Measurements from ENCODE around the gene F9.

The F9 gene

GRCh38 chrX:139600105-139600504 lies 69.6 kb downstream of the F9 start:
- DNase-seq (ENCODE audit: low read depth, low spot score) = no peak
